HEK293T (cell line): ENCODE results near the gene MOSPD2.

Source experiments
- CTCF ChIA-PET: fragments of 350-600 bp; formaldehyde crosslinking; extraction: SDS; loops from one replicate; lab custom pipeline; 2021; ENCODE audit warnings: antibody characterized with exemption, inconsistent platforms; lab: Yijun Ruan, JAX
- POLR2A ChIA-PET: fragments of 350-600 bp; formaldehyde crosslinking; extraction: SDS; loops from one replicate; lab custom pipeline; 2020; ENCODE audit warnings: antibody characterized with exemption, inconsistent platforms; lab: Yijun Ruan, JAX
- DNase-seq: peaks from one replicate; pipeline ENCODE4 v3.0.0; 2012; ENCODE audit warnings: mixed read lengths; ENCODE audit errors: extremely low spot score
- ARNT ChIP-seq: fragments of 450-650 bp; IDR thresholded peaks from 2 replicates; pipeline ENCODE4 v1.6.1; 2017; ENCODE audit warnings: mild to moderate bottlenecking
- BHLHE40 ChIP-seq: fragments of 450-650 bp; IDR thresholded peaks from 2 replicates; pipeline ENCODE4 v1.6.1; 2016; ENCODE audit warnings: mild to moderate bottlenecking, moderate library complexity, borderline replicate concordance
- CTBP1 ChIP-seq: fragments of 450-650 bp; IDR thresholded peaks from 2 replicates; pipeline ENCODE4 v1.6.1; 2016; ENCODE audit warnings: borderline replicate concordance
- ELF4 ChIP-seq: fragments of 450-650 bp; IDR thresholded peaks from 2 replicates; pipeline ENCODE4 v1.6.1; 2017; ENCODE audit warnings: antibody characterized with exemption
- FOXA1 ChIP-seq: fragments of 450-650 bp; IDR thresholded peaks from 2 replicates; pipeline ENCODE4 v1.6.1; 2016; ENCODE audit warnings: mild to moderate bottlenecking
- FOXK2 ChIP-seq: fragments of 450-650 bp; IDR thresholded peaks from 2 replicates; pipeline ENCODE4 v1.6.1; 2016; ENCODE audit warnings: mild to moderate bottlenecking
- FOXM1 ChIP-seq: fragments of 450-650 bp; IDR thresholded peaks from 2 replicates; pipeline ENCODE4 v1.6.1; 2017; ENCODE audit warnings: mild to moderate bottlenecking, borderline replicate concordance
- HDGF ChIP-seq: fragments of 450-650 bp; IDR thresholded peaks from 2 replicates; pipeline ENCODE4 v1.6.1; 2017; ENCODE audit warnings: antibody characterized with exemption, borderline replicate concordance
- L3MBTL2 ChIP-seq: fragments of 450-650 bp; conservative IDR thresholded peaks from 2 replicates; pipeline ENCODE4 v1.6.1; 2016; ENCODE audit warnings: mild to moderate bottlenecking
- LEF1 ChIP-seq: fragments of 450-650 bp; IDR thresholded peaks from 2 replicates; pipeline ENCODE4 v1.6.1; 2017; ENCODE audit warnings: mild to moderate bottlenecking, borderline replicate concordance
- NFRKB ChIP-seq: fragments of 450-650 bp; IDR thresholded peaks from 2 replicates; pipeline ENCODE4 v1.6.1; 2016; ENCODE audit warnings: mild to moderate bottlenecking, moderate library complexity
- PKNOX1 ChIP-seq: fragments of 450-650 bp; IDR thresholded peaks from 2 replicates; pipeline ENCODE4 v1.6.1; 2016
- SP1 ChIP-seq: fragments of 450-650 bp; IDR thresholded peaks from 2 replicates; pipeline ENCODE4 v1.6.1; 2017
- SUZ12 ChIP-seq: fragments of 450-650 bp; IDR thresholded peaks from 2 replicates; pipeline ENCODE4 v1.6.1; 2016; ENCODE audit warnings: mild to moderate bottlenecking
- TARDBP ChIP-seq: fragments of 450-650 bp; IDR thresholded peaks from 2 replicates; pipeline ENCODE4 v1.6.1; 2016
- ZNF384 ChIP-seq: fragments of 450-650 bp; IDR thresholded peaks from 2 replicates; pipeline ENCODE4 v1.6.1; 2016

Gene MOSPD2

GRCh38 chrX:14872851-14873675 is at the start of gene MOSPD2, which contains the start of gene FANCB:
Gene MOSPD2, plus strand, starts transcription at chrX:14873421. Its CDS starts 108 bp downstream, at chrX:14873529.
Gene FANCB, minus strand, starts transcription at chrX:14873069. Its CDS starts 7,559 bp downstream, at chrX:14865510.
- CTCF ChIA-PET: no interaction called here
- POLR2A ChIA-PET: no interaction called here

GRCh38 chrX:14825851-14826250 is 47.4 kb upstream of the MOSPD2 start:
- CTCF ChIA-PET: no interaction called here
- no peak for DNase-seq
- TF ChIP-seq LEF1 (no peak), SUZ12 (no peak), CTBP1 (no peak), FOXK2 (no peak), PKNOX1 (no peak), ARNT (no peak), TARDBP (no peak), FOXA1 (no peak), FOXM1 (no peak), NFRKB (no peak), HDGF (no peak), ZNF384 (no peak), SP1 (no peak)
- POLR2A ChIA-PET: no interaction called here

More at GRCh38 chrX:14872851-14873675, at the start of gene MOSPD2, which contains the start of gene FANCB:
- TF ChIP-seq HDGF: no peak
- TF ChIP-seq ELF4: peak; percentile 34; the same call in 1 of the 2 replicates
- TF ChIP-seq FOXK2: no peak
- TF ChIP-seq NFRKB: no peak
- TF ChIP-seq ARNT: no peak
- no peak for TF ChIP-seq SP1
- TF ChIP-seq FOXA1: no peak
- no peak for TF ChIP-seq PKNOX1
- TF ChIP-seq L3MBTL2: peak; percentile 97
- no peak for TF ChIP-seq LEF1
- peak; percentile 87 for DNase-seq

GRCh38 chrX:14826319-14826718 is 46.9 kb upstream of the MOSPD2 start:
- POLR2A ChIA-PET: no interaction called here
- DNase-seq: no peak
- CTCF ChIA-PET: no interaction called here
- TF ChIP-seq L3MBTL2 (no peak), LEF1 (no peak), ZNF384 (no peak), TARDBP (no peak), HDGF (no peak), ARNT (no peak), FOXM1 (no peak), SP1 (no peak), BHLHE40 (no peak), SUZ12 (no peak), ELF4 (no peak), NFRKB (no peak), FOXA1 (no peak), PKNOX1 (no peak)

GRCh38 chrX:14829643-14830042 is 43.6 kb upstream of the MOSPD2 start:
- POLR2A ChIA-PET: no interaction called here

GRCh38 chrX:14832151-14832550 is 41.1 kb upstream of the MOSPD2 start:
- CTCF ChIA-PET: no interaction called here
- POLR2A ChIA-PET: no interaction called here
- DNase-seq: no peak
- TF ChIP-seq NFRKB: no peak
- TF ChIP-seq CTBP1: no peak
- TF ChIP-seq PKNOX1: no peak
- TF ChIP-seq HDGF: no peak
- no peak for TF ChIP-seq L3MBTL2
- no peak for TF ChIP-seq LEF1
- no peak for TF ChIP-seq SP1
- no peak for TF ChIP-seq TARDBP
- no peak for TF ChIP-seq ELF4
- TF ChIP-seq FOXM1: no peak
- no peak for TF ChIP-seq SUZ12
- no peak for TF ChIP-seq FOXA1
- no peak for TF ChIP-seq ARNT
- no peak for TF ChIP-seq ZNF384
- no peak for TF ChIP-seq FOXK2

More at GRCh38 chrX:14829643-14830042, 43.6 kb upstream of the MOSPD2 start:
- TF ChIP-seq FOXM1: no peak
- TF ChIP-seq HDGF: no peak
- no peak for TF ChIP-seq ELF4
- TF ChIP-seq LEF1: no peak
- TF ChIP-seq TARDBP: no peak
- TF ChIP-seq PKNOX1: no peak
- no peak for TF ChIP-seq ARNT
- TF ChIP-seq L3MBTL2: no peak
- no peak for TF ChIP-seq NFRKB
- no peak for TF ChIP-seq FOXK2
- TF ChIP-seq SUZ12: no peak
- no peak for TF ChIP-seq SP1
- TF ChIP-seq ZNF384: no peak
- no peak for TF ChIP-seq CTBP1
- TF ChIP-seq FOXA1: no peak
- CTCF ChIA-PET: no interaction called here
- no peak for DNase-seq
